ENCODE results near the gene DLG1.

- TF ChIP-seq ZBTB7A (IDR thresholded peaks at IDR 0.05; ENCODE audit: low read depth) = no peak
- no peak for TF ChIP-seq FOXM1 (IDR thresholded peaks at IDR 0.05; ENCODE audit: borderline replicate concordance, low read depth)
These were observed 70.4 kb downstream of the DLG1 start for GRCh38 chr3:197227780-197228574.
